Glutamatergic neuron (in vitro differentiated cells): ENCODE results near the gene OR13C4. TPM values are rescaled to one million over a fixed set of nuclear protein-coding genes. Genes with fewer than 3 reads are reported as not detected.
"Not testable (repeated sequence)": the region's sequence is repeated elsewhere in the genome, so short reads cannot be mapped to it uniquely, and the experiment has no call there.

Experiments used
- DNase-seq: peaks from one replicate; pipeline ENCODE4 v3.0.0; 2022
- H3K27ac Mint-ChIP-seq: one replicate; pipeline ENCODE4 v1.8.0; 2020; ENCODE audit warnings: mild to moderate bottlenecking, mixed read lengths, inconsistent platforms; ENCODE audit not compliant: unreplicated experiment
- H3K27me3 Mint-ChIP-seq: one replicate; pipeline ENCODE4 v1.8.0; 2020; ENCODE audit warnings: mild to moderate bottlenecking, moderate library complexity, mixed read lengths, inconsistent platforms; ENCODE audit not compliant: unreplicated experiment
- H3K36me3 Mint-ChIP-seq: one replicate; pipeline ENCODE4 v1.8.0; 2020; ENCODE audit warnings: mild to moderate bottlenecking, mixed read lengths, inconsistent platforms; ENCODE audit not compliant: unreplicated experiment
- H3K4me1 Mint-ChIP-seq: one replicate; pipeline ENCODE4 v1.8.0; 2020; ENCODE audit warnings: mild to moderate bottlenecking, low read depth, mixed read lengths, inconsistent platforms; ENCODE audit not compliant: unreplicated experiment
- H3K4me3 Mint-ChIP-seq: one replicate; pipeline ENCODE4 v1.8.0; 2020; ENCODE audit warnings: mild to moderate bottlenecking, mixed read lengths, inconsistent platforms; ENCODE audit not compliant: unreplicated experiment
- H3K9me3 Mint-ChIP-seq: one replicate; pipeline ENCODE4 v1.8.0; 2020; ENCODE audit warnings: mild to moderate bottlenecking, moderate library complexity, mixed read lengths, inconsistent platforms; ENCODE audit not compliant: unreplicated experiment
- CTCF ChIP-seq: fragments of 200-600 bp; sonication (generic); IDR thresholded peaks from one replicate; pipeline ENCODE4 v1.5.0; 2021; ENCODE audit not compliant: partially characterized antibody, unreplicated experiment
- total RNA-seq: library from RNA; stranded (reverse); fragmentation: NEBNext Ultra II Directional; extraction: Animal tissue kit (Norgen Biotek cat#: 25700); gene quantifications from one replicate; pipeline ENCODE4 v1.2.1, GENCODE V29; 2021; ENCODE audit not compliant: unreplicated experiment

The OR13C4 gene
- total RNA-seq, 1 donor from 2014 or later = not detected

GRCh38 chr9:104536756-104537155 lies 9.7 kb upstream of the OR13C4 start, which contains the start of gene OR13C3:
Gene OR13C3 (minus strand): TSS chr9:104536856. CDS start chr9:104536723, 133 bp downstream.
- H3K4me3 Mint-ChIP-seq = no peak within 1 kb of the TSS
- no peaks in the 10 kb centered on the region for H3K36me3 Mint-ChIP-seq
- H3K9me3 Mint-ChIP-seq = no peaks in the 10 kb centered on the region
- no peaks in the 10 kb centered on the region for H3K27me3 Mint-ChIP-seq
- no peaks in the 10 kb centered on the region for H3K4me1 Mint-ChIP-seq
- no peak for TF ChIP-seq CTCF
- H3K27ac Mint-ChIP-seq = no peak within 1 kb of the TSS
- no peak for DNase-seq

GRCh38 chr9:104520241-104520640 lies 6.8 kb downstream of the OR13C4 start:
- not testable (repeated sequence) for H3K27ac Mint-ChIP-seq, H3K4me1 Mint-ChIP-seq, H3K9me3 Mint-ChIP-seq, H3K36me3 Mint-ChIP-seq, H3K4me3 Mint-ChIP-seq, H3K27me3 Mint-ChIP-seq, DNase-seq

GRCh38 chr9:104514901-104515300 lies 12.1 kb downstream of the OR13C4 start:
- no peaks in the 10 kb centered on the region for H3K27me3 Mint-ChIP-seq
- H3K4me3 Mint-ChIP-seq = no peak overlapping the region
- no peaks in the 10 kb centered on the region for H3K36me3 Mint-ChIP-seq
- H3K9me3 Mint-ChIP-seq = no peaks in the 10 kb centered on the region
- no peaks in the 10 kb centered on the region for H3K4me1 Mint-ChIP-seq
- no peak for DNase-seq
- TF ChIP-seq CTCF = no peak
- H3K27ac Mint-ChIP-seq = no peak overlapping the region

GRCh38 chr9:104506565-104506964 lies 20.4 kb downstream of the OR13C4 start:
- Mint-ChIP-seq H3K36me3 (no peaks in the 10 kb centered on the region), H3K4me1 (no peaks in the 10 kb centered on the region), H3K27ac (no peak overlapping the region), H3K9me3 (no peaks in the 10 kb centered on the region), H3K27me3 (no peaks in the 10 kb centered on the region), H3K4me3 (no peak overlapping the region)
- DNase-seq = no peak
- TF ChIP-seq CTCF = no peak

- H3K27ac Mint-ChIP-seq = no peak within 1 kb of the TSS
- H3K9me3 Mint-ChIP-seq = no peaks in the 10 kb centered on the region
- no peak within 1 kb of the TSS for H3K4me3 Mint-ChIP-seq
- TF ChIP-seq CTCF = no peak
- H3K4me1 Mint-ChIP-seq = no peaks in the 10 kb centered on the region
- H3K36me3 Mint-ChIP-seq = no peaks in the 10 kb centered on the region
- no peak for DNase-seq
- no peaks in the 10 kb centered on the region for H3K27me3 Mint-ChIP-seq
Measured at GRCh38 chr9:104503963-104504362, 23.0 kb downstream of the OR13C4 start, which contains the start of gene OR13F1. Gene OR13F1 (plus strand): TSS chr9:104504263. CDS start chr9:104504263, 0 bp downstream.
